DOHH2 (cell line): ENCODE results near the gene MAL.

Source experiments
- H3F3A ChIP-seq: fragments of 200-600 bp; sonication (generic), shearing (Covaris generic); 2 replicates; pipeline ENCODE4 v1.6.0; 2016; ENCODE audit warnings: antibody characterized with exemption, mild to moderate bottlenecking; ENCODE audit not compliant: control insufficient read depth, insufficient read depth
- H3K27ac ChIP-seq: fragments of 200-600 bp; sonication (generic); 2 replicates; pipeline ENCODE4 v1.5.1; 2014; ENCODE audit warnings: low read depth, mild to moderate bottlenecking, low read length, moderate library complexity
- H3K27me3 ChIP-seq: fragments of 200-600 bp; sonication (generic); 2 replicates; pipeline ENCODE4 v1.6.1; 2014; ENCODE audit warnings: mild to moderate bottlenecking, low read length, mixed read lengths; ENCODE audit not compliant: control insufficient read depth
- H3K36me3 ChIP-seq: fragments of 200-600 bp; sonication (generic); 2 replicates; pipeline ENCODE4 v1.6.1; 2014; ENCODE audit warnings: mild to moderate bottlenecking, low read length, moderate library complexity, mixed read lengths; ENCODE audit not compliant: control insufficient read depth
- H3K4me1 ChIP-seq: fragments of 200-600 bp; sonication (generic); 2 replicates; pipeline ENCODE4 v1.6.1; 2014; ENCODE audit warnings: mild to moderate bottlenecking, low read length, mixed read lengths; ENCODE audit not compliant: control insufficient read depth
- H3K4me2 ChIP-seq: fragments of 200-600 bp; sonication (generic); 2 replicates; pipeline ENCODE4 v1.6.0; 2014; ENCODE audit warnings: mild to moderate bottlenecking, low read length, moderate library complexity
- H3K4me3 ChIP-seq: fragments of 200-600 bp; sonication (generic); 2 replicates; pipeline ENCODE4 v1.5.1; 2014; ENCODE audit warnings: mild to moderate bottlenecking, low read length, mixed read lengths
- H3K79me2 ChIP-seq: fragments of 200-600 bp; sonication (generic); 2 replicates; pipeline ENCODE4 v1.6.1; 2014; ENCODE audit warnings: mild to moderate bottlenecking, low read length, mixed read lengths; ENCODE audit not compliant: control insufficient read depth
- H3K9me2 ChIP-seq: fragments of 200-600 bp; sonication (generic); replicated peaks from 2 replicates; pipeline ENCODE4 v1.6.1; 2014; ENCODE audit warnings: mild to moderate bottlenecking, low read length, mixed read lengths; ENCODE audit not compliant: control insufficient read depth
- H3K9me3 ChIP-seq: fragments of 200-600 bp; sonication (generic); 2 replicates; pipeline ENCODE4 v1.6.1; 2014; ENCODE audit warnings: antibody characterized with exemption, low read length, mixed read lengths; ENCODE audit not compliant: control insufficient read depth, insufficient read depth
- H4K20me1 ChIP-seq: fragments of 200-600 bp; sonication (generic); 2 replicates; pipeline ENCODE4 v1.6.0; 2014; ENCODE audit warnings: low read depth, mild to moderate bottlenecking, antibody characterized with exemption, low read length, moderate library complexity; ENCODE audit not compliant: control insufficient read depth, insufficient read depth
- CTCF ChIP-seq: fragments of 200-600 bp; sonication (generic); IDR thresholded peaks from one replicate; pipeline ENCODE4 v1.5.1; 2014; ENCODE audit warnings: antibody characterized with exemption, mild to moderate bottlenecking, low read depth, low read length; ENCODE audit not compliant: poor library complexity, severe bottlenecking
- EZH2phosphoT487 ChIP-seq: fragments of 200-600 bp; sonication (generic); IDR thresholded peaks from 2 replicates; pipeline ENCODE4 v1.6.1; 2017; ENCODE audit warnings: borderline replicate concordance, mild to moderate bottlenecking, antibody characterized with exemption, low read length, moderate library complexity, mixed read lengths

The MAL gene

GRCh38 chr2:95058989-95059641 is 33.6 kb downstream of the MAL start:
- no peaks in the 10 kb centered on the region for H3K9me3 ChIP-seq

DNA sequence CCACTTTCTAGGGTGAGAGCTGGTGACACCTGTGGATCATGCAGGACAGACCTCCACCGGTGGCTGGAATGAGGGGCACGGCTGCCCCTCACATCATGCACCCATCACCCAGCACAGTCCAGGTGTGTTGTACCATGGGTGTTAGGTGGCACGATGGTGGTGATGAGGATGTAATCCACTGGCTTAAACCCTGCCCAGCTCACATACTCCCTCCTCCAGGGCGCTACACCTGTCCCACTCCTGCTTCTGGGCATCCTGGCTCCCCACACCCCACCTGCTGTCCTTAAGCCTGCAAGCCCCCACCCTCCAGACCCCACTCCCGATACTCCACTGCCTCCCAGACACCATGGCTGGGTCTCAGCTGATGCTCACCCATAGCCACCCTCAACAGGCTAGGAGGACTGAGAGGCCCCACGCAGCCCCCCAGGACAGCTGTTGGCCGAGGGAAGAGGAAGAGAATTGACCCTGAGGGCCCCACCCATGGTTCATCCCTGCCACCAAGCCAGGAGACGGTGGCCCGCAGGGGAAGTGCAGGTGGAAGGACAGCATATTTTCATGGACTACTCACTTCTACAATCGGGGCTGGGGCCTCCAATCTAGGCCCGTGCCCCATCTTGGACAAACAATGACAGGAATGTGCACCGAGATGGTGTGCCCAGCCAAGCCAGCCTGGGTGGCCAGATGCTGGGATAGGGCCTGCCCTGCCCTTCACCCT is 34.3 kb downstream of the MAL start:
- TF ChIP-seq CTCF (no peak), EZH2phosphoT487 (no peak)
- no peak overlapping the region for H3K27ac ChIP-seq

More at GRCh38 chr2:95058989-95059641, 33.6 kb downstream of the MAL start:
- Histone ChIP-seq H3K4me1 (0 out of 2 replicates have a peak, but pooled peaks cover 6% of the 10 kb centered on the region), H3K4me3 (no peak overlapping the region), H4K20me1 (no peaks in the 10 kb centered on the region), H3F3A (no peaks in the 10 kb centered on the region), H3K4me2 (no peak overlapping the region), H3K27ac (no peak overlapping the region), H3K27me3 (peaks cover 11% of the 10 kb centered on the region), H3K9me2 (no peaks in the 10 kb centered on the region), H3K79me2 (no peaks in the 10 kb centered on the region), H3K36me3 (no peaks in the 10 kb centered on the region)
- TF ChIP-seq CTCF = no peak
- no peak for TF ChIP-seq EZH2phosphoT487

DNA sequence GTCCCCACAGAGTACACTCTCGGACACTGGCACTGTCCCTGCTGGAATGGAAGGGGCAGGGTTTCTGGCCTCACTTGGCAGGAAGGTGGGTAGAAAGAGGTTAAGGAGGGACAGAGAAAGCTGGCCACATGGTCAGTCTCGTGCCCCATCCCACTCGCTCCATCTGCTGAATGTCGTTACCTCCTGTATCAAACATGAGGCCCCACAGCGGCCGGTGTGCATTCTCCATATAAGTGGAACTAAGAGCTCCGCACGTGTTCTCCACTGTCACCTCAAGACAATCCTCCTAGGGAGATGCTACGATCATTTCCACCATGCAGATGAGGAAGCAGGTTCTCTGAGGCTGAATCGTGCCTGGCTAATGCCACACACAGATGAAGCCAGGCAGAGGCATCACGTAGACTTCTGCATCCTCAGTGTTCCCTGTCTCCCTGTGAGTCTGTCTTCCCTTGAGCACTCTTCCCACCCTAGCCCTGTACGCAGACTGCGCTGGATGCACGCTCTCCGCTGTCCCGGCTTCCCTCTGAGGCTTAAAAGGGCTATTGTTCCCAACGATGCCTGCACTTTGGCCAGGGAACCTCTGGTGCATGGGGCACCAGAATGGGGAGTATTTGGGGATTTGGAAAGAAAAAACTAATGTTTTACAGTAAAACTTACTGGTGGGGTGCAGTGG is 35.1 kb downstream of the MAL start:
- Histone ChIP-seq H3F3A (no peaks in the 10 kb centered on the region), H3K4me2 (no peak overlapping the region), H3K79me2 (no peaks in the 10 kb centered on the region)

More for the DNA sequence above, 34.3 kb downstream of the MAL start:
- H3K9me3 ChIP-seq = no peaks in the 10 kb centered on the region
- H4K20me1 ChIP-seq = no peaks in the 10 kb centered on the region
- no peaks in the 10 kb centered on the region for H3F3A ChIP-seq
- H3K4me2 ChIP-seq = no peak overlapping the region
- no peaks in the 10 kb centered on the region for H3K79me2 ChIP-seq
- H3K4me3 ChIP-seq = no peak overlapping the region
- H3K27me3 ChIP-seq = peaks cover 9% of the 10 kb centered on the region
- no peaks in the 10 kb centered on the region for H3K36me3 ChIP-seq
- 0 out of 2 replicates have a peak, but pooled peaks cover 6% of the 10 kb centered on the region for H3K4me1 ChIP-seq
- no peaks in the 10 kb centered on the region for H3K9me2 ChIP-seq

More for the DNA sequence above, 35.1 kb downstream of the MAL start:
- Histone ChIP-seq H4K20me1 (no peaks in the 10 kb centered on the region), H3K4me1 (0 out of 2 replicates have a peak, but pooled peaks cover 6% of the 10 kb centered on the region), H3K27ac (no peak overlapping the region), H3K27me3 (peaks cover 8% of the 10 kb centered on the region), H3K9me3 (no peaks in the 10 kb centered on the region), H3K36me3 (no peaks in the 10 kb centered on the region), H3K4me3 (no peak overlapping the region), H3K9me2 (no peaks in the 10 kb centered on the region)
- no peak for TF ChIP-seq CTCF
- TF ChIP-seq EZH2phosphoT487 = no peak
